B cell (primary cell): ENCODE results near the gene LRRC36. TPM values are rescaled to one million over a fixed set of nuclear protein-coding genes. Genes with fewer than 3 reads are reported as not detected.
A peak's percentile ranks its signal among the peaks of the same experiment; 100 is the strongest.

ENCODE experiments used
- ATAC-seq: fragments of 200-7000 bp; cut with Tn5 transposase; one replicate; pipeline ENCODE4 v1.10.0; 2021; ENCODE audit warnings: low read depth, mild to moderate bottlenecking, moderate number of reproducible peaks, moderate library complexity
- CTCF ChIA-PET: fragments of 350-600 bp; sonication (Branson Sonifier 250); formaldehyde crosslinking; loops from one replicate; lab custom pipeline; 2021; ENCODE audit warnings: antibody characterized with exemption, inconsistent platforms; lab: Charles Lee
- POLR2A ChIA-PET: fragments of 350-600 bp; sonication (Branson Sonifier 250); formaldehyde crosslinking; loops from one replicate; lab custom pipeline; 2021; ENCODE audit warnings: antibody characterized with exemption; lab: Charles Lee
- DNase-seq: peaks from one replicate; pipeline ENCODE4 v3.0.0; 2013
- H2AFZ ChIP-seq: 2 replicates; pipeline ENCODE4 v1.6.1; 2012; ENCODE audit warnings: mild to moderate bottlenecking, low read depth, low read length; ENCODE audit not compliant: insufficient read depth, poor library complexity, severe bottlenecking
- H3K27ac ChIP-seq, 2 donors: 1 replicate in 1 of 2; 2 replicates in 1 of 2; pipeline ENCODE4 v1.5.1; 2012 to 2013; ENCODE audit warnings: low read length in 2 of 2, mild to moderate bottlenecking in 2 of 2, moderate library complexity in 1 of 2
- H3K27me3 ChIP-seq, 4 experiments: fragments of 200-600 bp in 1 of 4; sonication (generic) in 1 of 4; replicated peaks in 1 of 4; 1 replicate in 2 of 4; 2 replicates in 2 of 4; pipeline versions ENCODE4 v1.6.1 to v1.7.0; 2013 to 2016; ENCODE audit warnings: low read length in 3 of 4, mild to moderate bottlenecking in 2 of 4, mixed read lengths in 1 of 4, moderate library complexity in 1 of 4; ENCODE audit not compliant: insufficient read depth in 4 of 4, control insufficient read depth in 3 of 4; ENCODE audit errors: control extremely low read depth in 1 of 4
- H3K36me3 ChIP-seq, 2 experiments: replicated peaks in 1 of 2; 1 replicate in 1 of 2; 2 replicates in 1 of 2; pipeline versions ENCODE4 v1.6.1 to v1.7.1; 2013; ENCODE audit warnings: low read length in 1 of 2; ENCODE audit not compliant: insufficient read depth in 2 of 2, control insufficient read depth in 1 of 2; ENCODE audit errors: control extremely low read depth in 1 of 2, extremely low read depth in 1 of 2
- H3K4me1 ChIP-seq, 2 donors: fragments of 200-600 bp in 1 of 2; sonication (generic) in 1 of 2; 1 replicate in 1 of 2; 2 replicates in 1 of 2; pipeline versions ENCODE4 v1.5.1 to v1.6.1; 2013 to 2017; ENCODE audit warnings: low read length in 2 of 2; ENCODE audit not compliant: control insufficient read depth in 2 of 2, insufficient read depth in 2 of 2
- H3K4me2 ChIP-seq: replicated peaks from 2 replicates; pipeline ENCODE3; 2012; ENCODE audit warnings: mild to moderate bottlenecking, low read depth, low read length; ENCODE audit not compliant: poor library complexity, severe bottlenecking
- H3K4me3 ChIP-seq, 5 experiments: fragments of 200-600 bp in 1 of 5; sonication (generic) in 1 of 5; 1 replicate in 3 of 5; 2 replicates in 2 of 5; pipeline versions ENCODE4 v1.5.1 to v1.7.0; 2011 to 2016; ENCODE audit warnings: low read length in 4 of 5, mild to moderate bottlenecking in 4 of 5, low read depth in 2 of 5, control low read depth in 1 of 5, moderate library complexity in 1 of 5; ENCODE audit not compliant: insufficient read depth in 1 of 5; ENCODE audit errors: control extremely low read depth in 1 of 5, extremely low read depth in 1 of 5
- H3K79me2 ChIP-seq: fragments of 200-600 bp; sonication (generic); one replicate; pipeline ENCODE4 v1.6.0; 2016; ENCODE audit warnings: low read length; ENCODE audit not compliant: control insufficient read depth, insufficient read depth
- H3K9ac ChIP-seq: fragments of 200-600 bp; sonication (generic); 2 replicates; pipeline ENCODE4 v1.6.1; 2017; ENCODE audit warnings: mild to moderate bottlenecking, low read length, moderate library complexity
- H3K9me3 ChIP-seq, 3 donors: one replicate each; pipeline versions ENCODE4 v1.6.1 to v1.7.1; 2013; ENCODE audit warnings: low read length in 2 of 3; ENCODE audit not compliant: control insufficient read depth in 2 of 3, insufficient read depth in 1 of 3; ENCODE audit errors: control extremely low read depth in 1 of 3
- H4K20me1 ChIP-seq: 2 replicates; pipeline ENCODE4 v1.6.0; 2012; ENCODE audit warnings: mild to moderate bottlenecking, low read length; ENCODE audit not compliant: insufficient read depth, control insufficient read depth, poor library complexity, severe bottlenecking
- H3K27ac Mint-ChIP-seq: one replicate; pipeline ENCODE4 v1.8.0; 2021; ENCODE audit warnings: mixed read lengths
- H3K27me3 Mint-ChIP-seq: one replicate; pipeline ENCODE4 v1.8.0; 2021; ENCODE audit warnings: mixed read lengths
- H3K4me1 Mint-ChIP-seq: one replicate; pipeline ENCODE4 v1.8.0; 2021; ENCODE audit warnings: mixed read lengths
- H3K4me3 Mint-ChIP-seq: one replicate; pipeline ENCODE4 v1.8.0; 2021; ENCODE audit warnings: mixed read lengths
- H3K9me3 Mint-ChIP-seq: one replicate; pipeline ENCODE4 v1.8.0; 2022; ENCODE audit warnings: mixed read lengths; ENCODE audit not compliant: insufficient read depth
- EZH2 ChIP-seq: IDR thresholded peaks from 2 replicates; pipeline ENCODE4 v1.6.1; 2012; ENCODE audit warnings: borderline replicate concordance, low read depth, mild to moderate bottlenecking, moderate library complexity, low read length; ENCODE audit not compliant: insufficient read depth, poor library complexity, severe bottlenecking
- WGBS: methylation state at CpG from one replicate; pipeline ENCODE4 v1.1.5; 2013; ENCODE audit warnings: missing lambda C conversion rate; ENCODE audit not compliant: insufficient coverage; 5-methylcytosine and 5-hydroxymethylcytosine counted together
- intact Hi-C: fragments of 100-400 bp; cut with micrococcal nuclease; formaldehyde crosslinking; loops from one replicate; pipeline ENCODE4 v1.10.0; 2022
- polyA plus RNA-seq: library from polyadenylated mRNA; depleted of rRNA; stranded (reverse); fragments of >200 nt; gene quantifications from 2 replicates; pipeline ENCODE4 v1.2.3, GENCODE V29; 2012
- total RNA-seq, 2 donors: library from RNA; stranded (reverse); fragments of 120-200 nt in 1 of 2; gene quantifications; 1 replicate in 1 of 2; 2 replicates in 1 of 2; pipeline versions ENCODE4 v1.2.3 to v1.2.4, GENCODE V29; 2013 to 2022
- TF ChIP-seq, protein P1 (sequence below): fragments of 200-600 bp; IDR thresholded peaks from one replicate; pipeline ENCODE4 v1.8.0; 2022; ENCODE audit warnings: antibody characterized with exemption, mild to moderate bottlenecking

LRRC36 gene
- total and polyA plus RNA-seq, 2 donors (not counting 1 experiment from before 2014, with no cell fraction given): 0.98 TPM; not detected in 1

DNA sequence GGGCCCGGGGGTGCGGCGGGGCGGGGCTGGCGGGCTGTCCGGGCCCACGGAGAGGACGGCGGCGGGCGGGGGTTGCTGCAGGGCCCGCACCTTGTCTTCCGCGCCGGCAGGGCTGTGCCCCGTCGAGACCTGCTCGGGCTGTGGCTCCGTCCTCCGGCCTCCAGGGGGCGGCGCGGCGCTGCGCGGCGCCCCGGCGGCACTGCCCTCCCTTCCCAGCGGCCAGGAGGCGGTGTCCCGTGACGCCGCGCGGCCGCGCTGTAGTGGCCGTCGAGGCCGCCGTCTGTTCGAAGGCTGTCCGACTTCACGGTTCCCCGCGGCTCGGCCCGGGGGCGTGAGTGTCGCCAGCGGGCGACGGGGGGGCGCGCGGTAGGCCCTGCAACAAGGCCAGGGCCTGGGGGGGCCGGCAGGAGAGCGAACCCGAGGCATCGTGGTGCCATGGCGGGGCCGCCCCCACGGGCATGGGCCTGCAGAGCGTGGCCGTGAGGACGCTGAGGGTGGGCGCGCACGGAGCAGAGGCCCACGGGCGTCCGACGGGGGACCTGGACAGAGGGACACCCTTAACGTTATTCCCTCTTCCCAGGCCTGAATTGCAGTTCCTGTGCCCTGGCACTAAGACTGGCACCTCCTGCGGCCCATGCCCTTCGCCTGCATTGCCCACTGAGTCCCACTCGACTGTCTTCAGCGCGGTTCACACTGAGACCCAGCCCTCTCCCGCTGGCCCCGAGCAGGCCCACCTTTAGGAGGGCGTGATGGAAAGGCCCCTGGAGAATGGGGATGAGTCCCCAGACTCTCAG lies 47.1 kb upstream of the LRRC36 start, which contains the start of gene PLEKHG4:
Gene PLEKHG4, plus strand, starts transcription at position 237 of the 794 bp plus-strand sequence. Its CDS starts 513 bp downstream, at position 750.
- Mint-ChIP-seq H3K27ac (peak within 1 kb of the TSS; percentile 56), H3K4me1 (peaks cover 6% of the 10 kb centered on the region), H3K27me3 (no peaks in the 10 kb centered on the region), H3K4me3 (peak within 1 kb of the TSS; percentile 85), H3K9me3 (no peaks in the 10 kb centered on the region)
- H3K27me3 ChIP-seq: no peaks in the 10 kb centered on the region
- peak within 1 kb of the TSS; percentile 91 for H2AFZ ChIP-seq
- peak within 1 kb of the TSS in 1 of 2 donors; percentile 28 for H3K27ac ChIP-seq
- H3K4me3 ChIP-seq: peak within 1 kb of the TSS in 4 of 5 experiments; percentile 51 to 72 (median 58)
- no peaks in the 10 kb centered on the region for H4K20me1 ChIP-seq
- ATAC-seq (peak; percentile 96), DNase-seq (peak; percentile 84)
- no peaks in the 10 kb centered on the region for H3K36me3 ChIP-seq
- H3K9ac ChIP-seq: peak within 1 kb of the TSS; percentile 72
- ChIA-PET CTCF (interaction anchor here (0.8 to 1.5 kb wide), 4 partner anchors 10 to 58 kb away, joined by 3 to 4 read pairs (median 4); no protein-coding TSS in a partner anchor), POLR2A (interaction anchor here (0.6 kb wide), 1 partner anchor 585 kb away, joined by 6 read pairs; no protein-coding TSS in a partner anchor)
- H3K4me1 ChIP-seq: peaks cover 7 to 11% of the 10 kb centered on the region in 2 donors
- no peaks in the 10 kb centered on the region for H3K9me3 ChIP-seq
- WGBS: 31% methylated on average over 81 of the region's 83 CpGs
- intact Hi-C loops: loop anchor here (1.0 to 2.0 kb wide), 2 partner anchors 33 to 120 kb away; partner anchors contain the start of gene FHOD1
- peak within 1 kb of the TSS; percentile 94 for H3K4me2 ChIP-seq
- H3K79me2 ChIP-seq: peaks cover 3% of the 10 kb centered on the region
- TF ChIP-seq, protein P1, sequence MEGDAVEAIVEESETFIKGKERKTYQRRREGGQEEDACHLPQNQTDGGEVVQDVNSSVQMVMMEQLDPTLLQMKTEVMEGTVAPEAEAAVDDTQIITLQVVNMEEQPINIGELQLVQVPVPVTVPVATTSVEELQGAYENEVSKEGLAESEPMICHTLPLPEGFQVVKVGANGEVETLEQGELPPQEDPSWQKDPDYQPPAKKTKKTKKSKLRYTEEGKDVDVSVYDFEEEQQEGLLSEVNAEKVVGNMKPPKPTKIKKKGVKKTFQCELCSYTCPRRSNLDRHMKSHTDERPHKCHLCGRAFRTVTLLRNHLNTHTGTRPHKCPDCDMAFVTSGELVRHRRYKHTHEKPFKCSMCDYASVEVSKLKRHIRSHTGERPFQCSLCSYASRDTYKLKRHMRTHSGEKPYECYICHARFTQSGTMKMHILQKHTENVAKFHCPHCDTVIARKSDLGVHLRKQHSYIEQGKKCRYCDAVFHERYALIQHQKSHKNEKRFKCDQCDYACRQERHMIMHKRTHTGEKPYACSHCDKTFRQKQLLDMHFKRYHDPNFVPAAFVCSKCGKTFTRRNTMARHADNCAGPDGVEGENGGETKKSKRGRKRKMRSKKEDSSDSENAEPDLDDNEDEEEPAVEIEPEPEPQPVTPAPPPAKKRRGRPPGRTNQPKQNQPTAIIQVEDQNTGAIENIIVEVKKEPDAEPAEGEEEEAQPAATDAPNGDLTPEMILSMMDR: peak; percentile 81
- TF ChIP-seq EZH2: no peak
